HepG2 (cell line): ENCODE results near the gene TBC1D10A. TPM values are rescaled to one million over a fixed set of nuclear protein-coding genes. Genes with fewer than 3 reads are reported as not detected.

Source experiments
- NFIC ChIP-seq: IDR thresholded peaks from 2 replicates; pipeline ENCODE4 v1.6.1; 2012; ENCODE audit warnings: mild to moderate bottlenecking, low read length, inconsistent platforms
- ZBTB2 ChIP-seq: sonication (generic); formaldehyde crosslinking; IDR thresholded peaks from 2 replicates; pipeline ENCODE4 v1.8.0; 2022; ENCODE audit warnings: low read depth, missing genetic modification reagents
- ZBTB40 ChIP-seq, 2 experiments: fragments of 450-650 bp in 1 of 2; sonication (generic) in 1 of 2; formaldehyde crosslinking in 1 of 2; IDR thresholded peaks; 2 replicates each; pipeline versions ENCODE4 v1.6.1 to v1.8.0; 2016 to 2022; ENCODE audit warnings: antibody characterized with exemption in 1 of 2, mild to moderate bottlenecking in 1 of 2, missing genetic modification reagents in 1 of 2
- ZNF18 ChIP-seq: sonication (generic); formaldehyde crosslinking; IDR thresholded peaks from 2 replicates; pipeline ENCODE4 v1.8.0; 2022; ENCODE audit warnings: mild to moderate bottlenecking, missing genetic modification reagents; ENCODE audit not compliant: insufficient replicate concordance
- ZNF407 ChIP-seq: sonication (generic); formaldehyde crosslinking; IDR thresholded peaks from one replicate; pipeline ENCODE4 v1.5.1; 2020; ENCODE audit warnings: mild to moderate bottlenecking, missing genetic modification reagents; ENCODE audit errors: not compliant biosample characterization
- polyA plus RNA-seq, 8 experiments: library from polyadenylated mRNA; depleted of rRNA in 3 of 8; stranded (reverse) in 7 of 8; unstranded in 1 of 8; fragments of >200 nt; fragmentation: Illumina TruSeq in 4 of 8; extraction: Trizol in 4 of 8; gene quantifications; 2 replicates each; pipeline versions ENCODE4 v1.2.1 to v1.2.3, GENCODE V29; 2011 to 2016; ENCODE audit warnings: low read depth in 4 of 8, missing spikeins in 1 of 8, mixed read lengths in 1 of 8; ENCODE audit not compliant: insufficient read depth in 1 of 8
- total RNA-seq, 5 experiments: library from RNA; depleted of rRNA; stranded (reverse); fragments of >200 nt; fragmentation: Illumina TruSeq; extraction: Trizol; gene quantifications; 2 replicates each; pipeline ENCODE4 v1.2.3, GENCODE V29; 2016; ENCODE audit warnings: low read depth in 1 of 5

TBC1D10A gene
- total and polyA plus RNA-seq, 2 of the 13 experiments (the other 11 are each of a cell fraction or from before 2014, with no cell fraction given): 4.2 to 4.9 TPM

GRCh38 chr22:30274437-30274812 is 52.3 kb downstream of the TBC1D10A start (continued):
- no peak for TF ChIP-seq ZBTB40 (IDR thresholded peaks at IDR 0.05)
- no peak for TF ChIP-seq ZBTB40 (CRISPR knock-in tag; IDR thresholded peaks at IDR 0.05)
- TF ChIP-seq ZBTB2 (CRISPR knock-in tag): no peak
- TF ChIP-seq ZNF18 (CRISPR knock-in tag): no peak
- TF ChIP-seq NFIC: no peak
- no peak for TF ChIP-seq ZNF407 (CRISPR knock-in tag)
